Stimulated activated memory B cell treated with anti-CD40 and anti-IgM and Interleukin-4, amounts not matched to agents 10 μg/mL and 1 μg/mL and 100 μg/mL, for 72 hours (primary cell): ENCODE data around the gene AFF3.

ENCODE experiments used
- ATAC-seq: fragments of 150-1000 bp; cut with Tn5 transposase; 2 replicates; pipeline ENCODE4 v1.10.0; 2021
- H3K27ac Mint-ChIP-seq: one replicate; pipeline ENCODE4 v1.8.0; 2022; ENCODE audit warnings: mild to moderate bottlenecking, mixed read lengths
- H3K27me3 Mint-ChIP-seq: one replicate; pipeline ENCODE4 v1.8.0; 2022; ENCODE audit warnings: mixed read lengths
- H3K36me3 Mint-ChIP-seq: one replicate; pipeline ENCODE4 v1.8.0; 2022; ENCODE audit warnings: mixed read lengths
- H3K4me1 Mint-ChIP-seq: one replicate; pipeline ENCODE4 v1.8.0; 2022; ENCODE audit warnings: mixed read lengths
- H3K4me3 Mint-ChIP-seq: one replicate; pipeline ENCODE4 v1.8.0; 2022; ENCODE audit warnings: mild to moderate bottlenecking, moderate library complexity, mixed read lengths
- H3K9me3 Mint-ChIP-seq: one replicate; pipeline ENCODE4 v1.8.0; 2022; ENCODE audit warnings: mixed read lengths

Gene AFF3

DNA sequence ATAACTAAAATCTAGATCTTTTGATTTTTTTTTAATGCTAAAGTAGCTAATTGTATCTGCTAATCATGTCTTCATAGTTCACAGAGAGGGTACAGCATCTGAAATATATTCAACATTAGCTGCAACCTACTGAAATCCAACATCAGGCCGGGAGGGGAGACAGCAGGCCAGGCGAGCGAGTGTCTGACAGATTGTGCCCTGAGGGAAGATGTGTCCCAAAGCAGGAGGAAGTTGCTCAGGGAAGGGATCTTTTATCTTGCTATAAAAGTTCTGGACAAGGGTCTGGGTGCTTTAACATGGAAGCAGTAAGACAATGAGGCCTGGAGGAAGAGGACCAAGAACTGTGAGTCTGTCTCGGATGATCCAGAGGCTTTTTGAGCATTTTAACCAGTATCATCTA, 274.1 kb downstream of the AFF3 start:
- Mint-ChIP-seq H3K27me3 (no peaks in the 10 kb centered on the region), H3K27ac (peak overlapping the region; percentile 48)

GRCh38 chr2:99867770-99868169, 274.6 kb downstream of the AFF3 start:
- peak overlapping the region; percentile 48 for H3K27ac Mint-ChIP-seq
- no peaks in the 10 kb centered on the region for H3K27me3 Mint-ChIP-seq
- H3K4me3 Mint-ChIP-seq, result no peak overlapping the region
- H3K4me1 Mint-ChIP-seq, result peaks cover 56% of the 10 kb centered on the region
- no peaks in the 10 kb centered on the region for H3K9me3 Mint-ChIP-seq
- peaks cover 35% of the 10 kb centered on the region for H3K36me3 Mint-ChIP-seq
- ATAC-seq, result no peak

More for the DNA sequence above, 274.1 kb downstream of the AFF3 start:
- Mint-ChIP-seq H3K4me3 (no peak overlapping the region), H3K9me3 (no peaks in the 10 kb centered on the region), H3K36me3 (peaks cover 37% of the 10 kb centered on the region), H3K4me1 (peaks cover 52% of the 10 kb centered on the region)
- no peak for ATAC-seq

- Mint-ChIP-seq H3K36me3 (peaks cover 35% of the 10 kb centered on the region), H3K27me3 (no peaks in the 10 kb centered on the region), H3K27ac (no peak overlapping the region), H3K4me3 (no peak overlapping the region), H3K4me1 (peaks cover 74% of the 10 kb centered on the region), H3K9me3 (no peaks in the 10 kb centered on the region)
- ATAC-seq, result no peak
Measured at GRCh38 chr2:99865818-99866676, 276.3 kb downstream of the AFF3 start.

DNA sequence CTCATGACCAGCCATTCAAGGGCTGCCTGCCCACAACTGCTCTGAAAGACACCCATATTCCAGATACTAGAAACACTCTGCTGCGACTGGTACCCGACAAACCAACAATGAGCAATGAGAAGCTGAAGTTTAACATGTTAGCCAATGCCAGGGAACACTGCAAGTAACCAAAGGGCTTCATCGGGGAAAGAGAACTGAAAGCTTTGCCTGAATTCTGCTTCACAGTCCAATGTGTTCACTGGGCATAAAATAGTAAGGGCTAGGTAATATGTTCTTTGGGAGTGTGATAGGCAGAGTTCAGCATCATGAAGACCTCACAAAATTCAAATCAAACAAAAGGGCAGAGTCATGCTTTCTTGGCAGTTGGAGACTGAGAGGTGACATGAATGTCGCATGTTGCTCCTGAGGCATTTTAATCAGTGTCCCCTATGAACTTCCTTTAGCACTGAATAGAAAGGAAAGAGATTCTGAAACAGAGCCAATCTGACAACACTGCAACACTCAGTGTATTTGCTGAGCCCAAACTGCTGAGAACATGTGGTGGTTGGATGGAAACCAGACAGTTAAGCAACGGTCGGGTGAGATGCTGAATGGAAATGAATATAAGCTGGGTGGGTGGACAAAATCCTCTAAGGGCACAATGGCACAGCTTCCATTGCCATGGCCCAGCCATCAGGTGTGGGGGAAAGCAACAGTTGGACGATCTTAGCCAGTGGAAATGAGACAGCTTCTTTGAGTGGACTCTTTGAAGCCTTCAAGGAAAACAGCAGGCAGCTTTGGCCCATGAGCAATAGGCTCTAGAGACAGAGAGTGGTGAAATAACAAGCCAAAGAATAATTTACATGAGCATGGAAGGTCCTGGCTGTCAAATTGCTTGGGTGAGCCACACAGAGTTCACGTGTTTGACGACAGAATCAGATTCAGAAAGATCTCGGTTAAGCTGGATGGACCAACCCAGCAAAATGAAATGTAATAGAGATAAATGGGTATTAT, 277.5 kb downstream of the AFF3 start:
- no peak overlapping the region for H3K4me3 Mint-ChIP-seq
- peak overlapping the region; percentile 63 for H3K27ac Mint-ChIP-seq
- H3K4me1 Mint-ChIP-seq, result peaks cover 69% of the 10 kb centered on the region
- no peaks in the 10 kb centered on the region for H3K9me3 Mint-ChIP-seq
- no peaks in the 10 kb centered on the region for H3K27me3 Mint-ChIP-seq
- ATAC-seq, result no peak
- peaks cover 28% of the 10 kb centered on the region for H3K36me3 Mint-ChIP-seq

DNA sequence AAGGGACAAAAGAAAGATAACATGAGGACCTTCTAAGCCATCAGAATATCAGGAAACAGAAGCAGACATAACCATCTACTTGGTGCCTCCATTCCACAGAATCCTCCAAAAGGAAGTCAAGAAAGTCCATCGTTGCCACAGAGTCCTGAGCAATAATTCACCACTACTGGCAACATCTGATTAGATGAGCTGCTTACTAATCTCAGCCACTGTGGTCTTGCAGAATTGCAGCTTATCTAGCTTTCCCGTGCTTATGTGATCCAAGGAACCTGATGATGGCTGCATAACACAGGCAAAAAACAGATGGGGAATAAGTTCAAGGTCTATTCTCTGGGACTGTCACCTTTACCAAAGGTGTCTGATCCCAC, 278.5 kb downstream of the AFF3 start:
- H3K36me3 Mint-ChIP-seq, result peaks cover 28% of the 10 kb centered on the region
- peaks cover 60% of the 10 kb centered on the region for H3K4me1 Mint-ChIP-seq
- H3K4me3 Mint-ChIP-seq, result no peak overlapping the region
- no peaks in the 10 kb centered on the region for H3K27me3 Mint-ChIP-seq
- no peak overlapping the region for H3K27ac Mint-ChIP-seq
- no peak for ATAC-seq
- H3K9me3 Mint-ChIP-seq, result no peaks in the 10 kb centered on the region

DNA sequence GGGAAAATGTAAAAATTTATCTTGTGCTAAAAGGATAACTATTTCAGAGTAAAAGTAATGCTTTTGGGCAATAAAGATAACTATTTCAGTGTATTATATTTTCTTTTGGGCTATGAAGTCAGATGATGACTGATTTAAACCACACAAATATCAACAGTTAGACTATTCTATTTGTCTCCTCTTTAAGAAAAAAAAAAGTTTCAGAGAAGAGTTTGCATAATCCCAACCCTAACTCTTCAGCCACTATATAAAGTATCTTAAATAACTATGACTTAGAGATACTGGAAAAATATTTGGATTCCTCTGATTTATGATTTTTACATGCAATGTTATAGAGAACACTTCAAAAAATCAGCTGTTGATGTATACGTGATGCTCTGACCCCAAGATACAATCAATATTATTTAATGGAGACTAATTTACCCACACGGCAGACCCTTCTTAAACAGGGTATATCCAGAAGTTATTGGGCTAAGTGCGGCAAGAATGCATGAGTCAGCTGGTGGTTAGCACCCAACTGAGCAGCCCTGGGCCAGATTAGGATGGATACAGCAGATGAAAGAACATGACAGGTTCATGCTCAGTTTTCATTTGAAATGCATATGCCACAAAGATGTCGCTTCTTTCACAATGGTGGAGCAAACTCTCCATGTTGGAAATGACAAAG, 279.0 kb downstream of the AFF3 start:
- no peak for ATAC-seq
- no peak overlapping the region for H3K4me3 Mint-ChIP-seq
- H3K4me1 Mint-ChIP-seq, result peaks cover 55% of the 10 kb centered on the region
- H3K27ac Mint-ChIP-seq, result no peak overlapping the region
- H3K9me3 Mint-ChIP-seq, result no peaks in the 10 kb centered on the region
- no peaks in the 10 kb centered on the region for H3K27me3 Mint-ChIP-seq
- H3K36me3 Mint-ChIP-seq, result peaks cover 28% of the 10 kb centered on the region

- Mint-ChIP-seq H3K27me3 (no peaks in the 10 kb centered on the region), H3K4me1 (peaks cover 53% of the 10 kb centered on the region), H3K4me3 (peak overlapping the region; percentile 21), H3K36me3 (peaks cover 29% of the 10 kb centered on the region), H3K27ac (peak overlapping the region; percentile 37), H3K9me3 (no peaks in the 10 kb centered on the region)
- no peak for ATAC-seq
Measured at GRCh38 chr2:99862566-99862965, 279.8 kb downstream of the AFF3 start.

GRCh38 chr2:99861376-99861760, 281.0 kb downstream of the AFF3 start:
- no peak overlapping the region for H3K27ac Mint-ChIP-seq
- peak; percentile 78 for ATAC-seq
- no peaks in the 10 kb centered on the region for H3K9me3 Mint-ChIP-seq
- H3K36me3 Mint-ChIP-seq, result peaks cover 27% of the 10 kb centered on the region
- no peak overlapping the region for H3K4me3 Mint-ChIP-seq
- H3K27me3 Mint-ChIP-seq, result no peaks in the 10 kb centered on the region
- H3K4me1 Mint-ChIP-seq, result peaks cover 53% of the 10 kb centered on the region

DNA sequence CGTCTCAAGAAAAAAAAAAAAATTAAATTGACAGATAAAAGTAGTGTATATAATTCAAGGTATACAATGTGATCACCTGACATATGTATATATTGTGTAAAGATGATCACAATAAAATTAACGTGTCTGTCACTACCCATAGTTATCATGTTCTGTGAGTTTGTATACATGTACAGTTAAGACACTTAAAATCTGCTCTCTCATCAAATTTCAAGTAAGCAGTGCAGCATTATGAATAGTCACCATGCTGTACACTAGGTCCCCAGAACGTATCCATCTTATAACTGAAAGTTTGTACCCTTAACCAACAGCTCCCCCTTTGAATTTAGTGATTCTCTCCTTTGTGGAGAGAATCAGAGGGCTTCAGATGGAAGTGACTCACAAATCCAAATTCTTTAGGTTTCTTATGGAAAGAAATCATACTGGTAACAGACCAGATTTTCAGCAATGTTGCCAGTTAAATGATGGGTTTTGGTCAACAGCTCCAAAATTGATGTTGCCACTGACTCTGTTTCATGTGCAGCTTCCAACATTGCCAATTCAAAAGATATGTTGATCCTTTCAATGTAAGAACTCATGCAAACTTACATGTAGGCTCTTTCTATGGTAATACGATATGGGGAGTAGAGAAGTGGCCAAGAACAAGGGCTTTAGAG, 281.5 kb downstream of the AFF3 start:
- ATAC-seq, result no peak
- no peaks in the 10 kb centered on the region for H3K9me3 Mint-ChIP-seq
- H3K4me3 Mint-ChIP-seq, result no peak overlapping the region
- peaks cover 53% of the 10 kb centered on the region for H3K4me1 Mint-ChIP-seq
- no peaks in the 10 kb centered on the region for H3K27me3 Mint-ChIP-seq
- H3K36me3 Mint-ChIP-seq, result peaks cover 28% of the 10 kb centered on the region
- H3K27ac Mint-ChIP-seq, result no peak overlapping the region

- no peaks in the 10 kb centered on the region for H3K27me3 Mint-ChIP-seq
- no peaks in the 10 kb centered on the region for H3K9me3 Mint-ChIP-seq
- no peak for ATAC-seq
- H3K27ac Mint-ChIP-seq, result no peak overlapping the region
- peaks cover 38% of the 10 kb centered on the region for H3K4me1 Mint-ChIP-seq
- H3K36me3 Mint-ChIP-seq, result peaks cover 26% of the 10 kb centered on the region
- no peak overlapping the region for H3K4me3 Mint-ChIP-seq
Measured at GRCh38 chr2:99858951-99859596, 283.3 kb downstream of the AFF3 start.

- ATAC-seq, result no peak
- Mint-ChIP-seq H3K27ac (no peak overlapping the region), H3K4me3 (no peak overlapping the region), H3K4me1 (peaks cover 30% of the 10 kb centered on the region), H3K9me3 (no peaks in the 10 kb centered on the region), H3K27me3 (no peaks in the 10 kb centered on the region), H3K36me3 (peaks cover 30% of the 10 kb centered on the region)
Measured at GRCh38 chr2:99857867-99858444, 284.4 kb downstream of the AFF3 start.

GRCh38 chr2:99857372-99857771, 285.0 kb downstream of the AFF3 start:
- peaks cover 25% of the 10 kb centered on the region for H3K4me1 Mint-ChIP-seq
- no peaks in the 10 kb centered on the region for H3K27me3 Mint-ChIP-seq
- H3K27ac Mint-ChIP-seq, result no peak overlapping the region
- no peaks in the 10 kb centered on the region for H3K9me3 Mint-ChIP-seq
- ATAC-seq, result no peak
- H3K36me3 Mint-ChIP-seq, result peaks cover 30% of the 10 kb centered on the region
- H3K4me3 Mint-ChIP-seq, result no peak overlapping the region

- peaks cover 30% of the 10 kb centered on the region for H3K36me3 Mint-ChIP-seq
- ATAC-seq, result no peak
- no peak overlapping the region for H3K4me3 Mint-ChIP-seq
- no peak overlapping the region for H3K27ac Mint-ChIP-seq
- peaks cover 12% of the 10 kb centered on the region for H3K4me1 Mint-ChIP-seq
- no peaks in the 10 kb centered on the region for H3K27me3 Mint-ChIP-seq
- no peaks in the 10 kb centered on the region for H3K9me3 Mint-ChIP-seq
Measured at GRCh38 chr2:99856119-99856518, 286.3 kb downstream of the AFF3 start.

GRCh38 chr2:99854236-99854852, 288.0 kb downstream of the AFF3 start:
- H3K4me1 Mint-ChIP-seq, result peaks cover 6% of the 10 kb centered on the region
- no peaks in the 10 kb centered on the region for H3K9me3 Mint-ChIP-seq
- H3K36me3 Mint-ChIP-seq, result peaks cover 30% of the 10 kb centered on the region
- no peak overlapping the region for H3K27ac Mint-ChIP-seq
- no peak overlapping the region for H3K4me3 Mint-ChIP-seq
- H3K27me3 Mint-ChIP-seq, result no peaks in the 10 kb centered on the region
- no peak for ATAC-seq
